WERI-Rb-1 (cell line): ENCODE results near the gene DARS1.

Experiments used
- DNase-seq: peaks from one replicate; pipeline ENCODE4 v3.0.0-alpha.2; 2020
- H3K27ac ChIP-seq: fragments of 250-450 bp; sonication (Bioruptor Pico); 2 replicates; pipeline ENCODE4 v1.5.1; 2020; ENCODE audit warnings: mild to moderate bottlenecking, moderate library complexity
- H3K27me3 ChIP-seq: fragments of 250-450 bp; sonication (Bioruptor Pico); 2 replicates; pipeline ENCODE4 v1.5.1; 2021; ENCODE audit warnings: mild to moderate bottlenecking, low read depth, moderate library complexity; ENCODE audit not compliant: insufficient read depth, severe bottlenecking
- H3K36me3 ChIP-seq: fragments of 250-450 bp; sonication (Bioruptor Pico); 2 replicates; pipeline ENCODE4 v1.5.1; 2020; ENCODE audit warnings: mild to moderate bottlenecking, moderate library complexity
- H3K4me3 ChIP-seq: 2 replicates; pipeline ENCODE4 v1.5.1; 2011; ENCODE audit warnings: low read depth, mild to moderate bottlenecking, control low read depth, low read length
- H3K9me3 ChIP-seq: fragments of 250-450 bp; sonication (Bioruptor Pico); 2 replicates; pipeline ENCODE4 v1.5.1; 2021; ENCODE audit warnings: mild to moderate bottlenecking, moderate library complexity; ENCODE audit not compliant: severe bottlenecking
- CTCF ChIP-seq: IDR thresholded peaks from 2 replicates; pipeline ENCODE4 v1.5.1; 2011; ENCODE audit warnings: low read depth, mild to moderate bottlenecking, control low read depth, inconsistent platforms, low read length

The DARS1 gene

GRCh38 chr2:136008205-136008865 lies 22.9 kb upstream of the DARS1 start:
- no peaks in the 10 kb centered on the region for H3K27me3 ChIP-seq
- H3K4me3 ChIP-seq: no peak overlapping the region
- H3K36me3 ChIP-seq: no peaks in the 10 kb centered on the region
- TF ChIP-seq CTCF: no peak
- no peak overlapping the region for H3K27ac ChIP-seq
- DNase-seq: no peak
- peaks cover 2% of the 10 kb centered on the region for H3K9me3 ChIP-seq

- no peak for TF ChIP-seq CTCF
- H3K4me3 ChIP-seq: no peak overlapping the region
- H3K36me3 ChIP-seq: no peaks in the 10 kb centered on the region
- no peak for DNase-seq
- H3K27ac ChIP-seq: no peak overlapping the region; the same call in 1 of the 2 replicates
- no peaks in the 10 kb centered on the region for H3K27me3 ChIP-seq
- H3K9me3 ChIP-seq: peaks cover 2% of the 10 kb centered on the region
Observed at GRCh38 chr2:136006658-136007057, 21.2 kb upstream of the DARS1 start.

GRCh38 chr2:136005462-136006196 lies 20.2 kb upstream of the DARS1 start:
- Histone ChIP-seq H3K27ac (peak overlapping the region; percentile 52), H3K36me3 (no peaks in the 10 kb centered on the region), H3K9me3 (peaks cover 2% of the 10 kb centered on the region), H3K27me3 (no peaks in the 10 kb centered on the region), H3K4me3 (no peak overlapping the region)
- peak; percentile 68 for DNase-seq
- no peak for TF ChIP-seq CTCF

- H3K27ac ChIP-seq: peak overlapping the region; percentile 49
- peaks cover 2% of the 10 kb centered on the region for H3K9me3 ChIP-seq
- TF ChIP-seq CTCF: no peak
Observed at GRCh38 chr2:136004965-136005364, 19.5 kb upstream of the DARS1 start.

GRCh38 chr2:136001131-136001530 lies 15.7 kb upstream of the DARS1 start:
- no peak for DNase-seq
- TF ChIP-seq CTCF: no peak
- Histone ChIP-seq H3K4me3 (no peak overlapping the region), H3K36me3 (no peaks in the 10 kb centered on the region), H3K9me3 (peaks cover 2% of the 10 kb centered on the region), H3K27me3 (no peaks in the 10 kb centered on the region), H3K27ac (no peak overlapping the region)

More at GRCh38 chr2:136004965-136005364, 19.5 kb upstream of the DARS1 start:
- Histone ChIP-seq H3K36me3 (no peaks in the 10 kb centered on the region), H3K4me3 (no peak overlapping the region), H3K27me3 (no peaks in the 10 kb centered on the region)
- DNase-seq: no peak
